Smooth muscle cell (in vitro differentiated cells): Measurements from ENCODE around the gene PNPLA8. TPM values are rescaled to one million over a fixed set of nuclear protein-coding genes. Genes with fewer than 3 reads are reported as not detected.
A peak's percentile ranks its signal among the peaks of the same experiment; 100 is the strongest.

Source experiments
- DNase-seq: peaks from one replicate; lab custom pipeline; 2025; ENCODE audit not compliant: unreplicated experiment; lab: John Stamatoyannopoulos, UW
- H2AFZ ChIP-seq: fragments of 200-600 bp; sonication (generic); 2 replicates; pipeline ENCODE4 v1.6.0; 2016; ENCODE audit warnings: antibody characterized with exemption, low read depth, mild to moderate bottlenecking
- H3F3A ChIP-seq: fragments of 200-600 bp; sonication (generic); 2 replicates; pipeline ENCODE4 v1.6.0; 2017; ENCODE audit warnings: antibody characterized with exemption, low read depth
- H3K27ac ChIP-seq: fragments of 200-600 bp; sonication (generic); 2 replicates; pipeline ENCODE4 v1.5.1; 2016; ENCODE audit warnings: low read depth, mild to moderate bottlenecking
- H3K27me3 ChIP-seq: fragments of 200-600 bp; sonication (generic); 2 replicates; pipeline ENCODE4 v1.6.1; 2016; ENCODE audit warnings: low read depth, mild to moderate bottlenecking
- H3K36me3 ChIP-seq: fragments of 200-600 bp; sonication (generic); 2 replicates; pipeline ENCODE4 v1.5.1; 2016; ENCODE audit warnings: low read depth
- H3K4me1 ChIP-seq: fragments of 200-600 bp; sonication (generic); 2 replicates; pipeline ENCODE4 v1.5.1; 2016; ENCODE audit warnings: low read depth
- H3K4me2 ChIP-seq: fragments of 200-600 bp; sonication (generic); 2 replicates; pipeline ENCODE4 v1.6.0; 2016; ENCODE audit warnings: mild to moderate bottlenecking
- H3K4me3 ChIP-seq: fragments of 200-600 bp; sonication (generic); 2 replicates; pipeline ENCODE4 v1.5.1; 2016; ENCODE audit warnings: mild to moderate bottlenecking
- H3K79me2 ChIP-seq: fragments of 200-600 bp; sonication (generic); 2 replicates; pipeline ENCODE4 v1.6.0; 2016; ENCODE audit warnings: low read depth, mild to moderate bottlenecking
- H3K9ac ChIP-seq: fragments of 200-600 bp; sonication (generic); 2 replicates; pipeline ENCODE4 v1.6.0; 2016; ENCODE audit warnings: low read depth
- H3K9me3 ChIP-seq: fragments of 200-600 bp; sonication (generic); replicated peaks from 2 replicates; pipeline ENCODE4 v1.5.1; 2016; ENCODE audit warnings: low read depth
- H4K20me1 ChIP-seq: fragments of 200-600 bp; sonication (generic); 2 replicates; pipeline ENCODE4 v1.6.0; 2016; ENCODE audit warnings: low read depth
- WGBS: methylation state at CpG from one replicate; pipeline ENCODE4 v1.1.7; 2016; ENCODE audit warnings: low lambda C conversion rate; 5-methylcytosine and 5-hydroxymethylcytosine counted together
- polyA plus RNA-seq: library from polyadenylated mRNA; unstranded; fragments of >200 nt; fragmentation: Nextera tagmentation; extraction: Ambion mirVana; gene quantifications from 2 replicates; pipeline ENCODE4 v1.2.1, GENCODE V29; 2016
- total RNA-seq: library from RNA; depleted of rRNA; stranded (reverse); fragments of >200 nt; gene quantifications from 2 replicates; pipeline ENCODE4 v1.2.3, GENCODE V29; 2014
- TF ChIP-seq, protein P1 (sequence below): fragments of 200-600 bp; sonication (generic); IDR thresholded peaks from 2 replicates; pipeline ENCODE4 v1.5.1; 2017; ENCODE audit warnings: borderline replicate concordance, mild to moderate bottlenecking, antibody characterized with exemption; ENCODE audit not compliant: insufficient read depth, poor library complexity, severe bottlenecking

PNPLA8 gene
- total and polyA plus RNA-seq, 2 experiments from 2014 or later: 18.6 to 52.5 TPM

DNA sequence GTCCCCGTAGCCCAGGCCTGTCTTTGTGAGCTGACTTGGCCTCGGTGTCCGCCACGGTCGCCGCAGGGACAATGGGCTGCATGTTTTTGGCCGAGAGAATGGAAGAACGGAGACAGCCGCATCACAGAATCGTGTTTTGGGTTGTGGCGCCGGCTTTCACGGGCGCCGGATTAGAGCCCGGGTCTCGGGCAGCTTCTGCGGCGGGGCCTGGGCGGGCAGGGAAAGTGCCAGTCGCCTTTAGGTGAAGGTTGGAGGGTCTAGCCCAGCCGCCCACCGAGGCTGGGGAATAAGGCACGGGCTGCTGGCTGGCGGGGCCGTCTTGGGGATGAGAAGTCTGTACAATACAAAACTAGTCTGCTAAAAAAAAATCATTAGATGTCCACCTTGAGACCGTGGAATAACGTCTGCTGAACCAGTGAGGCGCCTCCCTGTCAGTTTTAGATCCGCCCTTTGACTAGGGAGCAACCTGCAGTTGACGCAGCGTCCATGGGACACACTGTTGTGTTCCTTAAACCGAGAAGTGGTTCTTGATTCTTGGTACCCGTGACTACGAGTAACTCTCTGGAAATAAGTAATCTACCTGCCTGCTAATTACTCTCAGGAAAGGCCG, 44.3 kb upstream of the PNPLA8 start:
- peaks cover 37% of the 10 kb centered on the region for H3K4me1 ChIP-seq
- peaks cover 70% of the 10 kb centered on the region for H3K79me2 ChIP-seq
- H3K9me3 ChIP-seq: no peaks in the 10 kb centered on the region
- H4K20me1 ChIP-seq: peaks cover 24% of the 10 kb centered on the region
- H3K36me3 ChIP-seq: peaks cover 11% of the 10 kb centered on the region
- H3F3A ChIP-seq: no peaks in the 10 kb centered on the region
- H3K9ac ChIP-seq: peak overlapping the region; percentile 95
- TF ChIP-seq, protein P1, sequence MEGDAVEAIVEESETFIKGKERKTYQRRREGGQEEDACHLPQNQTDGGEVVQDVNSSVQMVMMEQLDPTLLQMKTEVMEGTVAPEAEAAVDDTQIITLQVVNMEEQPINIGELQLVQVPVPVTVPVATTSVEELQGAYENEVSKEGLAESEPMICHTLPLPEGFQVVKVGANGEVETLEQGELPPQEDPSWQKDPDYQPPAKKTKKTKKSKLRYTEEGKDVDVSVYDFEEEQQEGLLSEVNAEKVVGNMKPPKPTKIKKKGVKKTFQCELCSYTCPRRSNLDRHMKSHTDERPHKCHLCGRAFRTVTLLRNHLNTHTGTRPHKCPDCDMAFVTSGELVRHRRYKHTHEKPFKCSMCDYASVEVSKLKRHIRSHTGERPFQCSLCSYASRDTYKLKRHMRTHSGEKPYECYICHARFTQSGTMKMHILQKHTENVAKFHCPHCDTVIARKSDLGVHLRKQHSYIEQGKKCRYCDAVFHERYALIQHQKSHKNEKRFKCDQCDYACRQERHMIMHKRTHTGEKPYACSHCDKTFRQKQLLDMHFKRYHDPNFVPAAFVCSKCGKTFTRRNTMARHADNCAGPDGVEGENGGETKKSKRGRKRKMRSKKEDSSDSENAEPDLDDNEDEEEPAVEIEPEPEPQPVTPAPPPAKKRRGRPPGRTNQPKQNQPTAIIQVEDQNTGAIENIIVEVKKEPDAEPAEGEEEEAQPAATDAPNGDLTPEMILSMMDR: no peak
- peak overlapping the region; percentile 44 for H2AFZ ChIP-seq
- H3K4me2 ChIP-seq: peak overlapping the region; percentile 97
- H3K27ac ChIP-seq: peak overlapping the region; percentile 94
- under 1% methylated on average over 34 of the region's 36 CpGs for WGBS
- DNase-seq: no peak
- no peaks in the 10 kb centered on the region for H3K27me3 ChIP-seq
- peak overlapping the region; percentile 68 for H3K4me3 ChIP-seq

DNA sequence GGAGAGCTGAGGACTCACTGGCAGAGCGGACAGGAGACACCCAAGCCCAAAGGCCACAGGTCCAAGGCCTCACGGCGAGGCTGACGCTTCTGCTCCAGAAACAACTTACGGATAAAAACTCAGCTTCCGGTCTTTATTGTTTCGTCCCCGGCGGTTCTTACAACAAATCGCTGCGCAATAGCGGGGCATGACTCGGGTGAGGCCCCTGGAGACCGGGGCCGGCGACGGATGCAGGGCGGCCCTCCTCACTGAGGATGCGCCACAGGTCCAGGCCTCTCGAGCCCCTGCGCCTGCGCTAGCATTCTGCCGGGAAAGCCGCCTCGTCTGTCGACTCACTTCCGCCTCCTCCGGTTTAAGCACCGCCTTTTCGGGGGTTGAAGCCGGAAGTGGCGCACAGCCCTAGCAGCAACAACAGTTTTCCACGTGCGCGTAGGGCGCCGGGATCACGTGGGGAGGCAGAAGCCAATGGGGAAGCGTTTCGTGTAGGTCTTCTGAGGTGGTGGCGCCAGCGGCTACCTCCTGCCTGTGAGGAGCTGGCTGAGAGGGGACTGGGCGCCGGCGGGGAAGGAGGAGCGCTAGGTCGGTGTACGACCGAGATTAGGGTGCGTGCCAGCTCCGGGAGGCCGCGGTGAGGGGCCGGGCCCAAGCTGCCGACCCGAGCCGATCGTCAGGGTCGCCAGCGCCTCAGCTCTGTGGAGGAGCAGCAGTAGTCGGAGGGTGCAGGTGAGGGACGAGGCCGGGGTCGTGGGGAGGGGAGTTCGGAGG, 43.6 kb upstream of the PNPLA8 start, which contains the start of the genes DNAJB9 and THAP5:
TSS of gene DNAJB9 (plus strand) at position 494 of the 765 bp plus-strand sequence. CDS start 1,853 bp downstream, outside the sequence.
TSS of gene THAP5 (minus strand) at position 326 of the 765 bp plus-strand sequence. CDS start at position 189, 137 bp downstream.
- Histone ChIP-seq H3K4me3 (peak within 1 kb of the TSS; percentile 68), H3K27ac (peak within 1 kb of the TSS; percentile 94), H4K20me1 (peaks cover 24% of the 10 kb centered on the region), H3F3A (no peaks in the 10 kb centered on the region), H2AFZ (peak within 1 kb of the TSS; percentile 89), H3K27me3 (no peaks in the 10 kb centered on the region), H3K79me2 (peaks cover 71% of the 10 kb centered on the region), H3K9me3 (no peaks in the 10 kb centered on the region), H3K4me2 (peak within 1 kb of the TSS; percentile 97), H3K36me3 (peaks cover 16% of the 10 kb centered on the region), H3K4me1 (peaks cover 37% of the 10 kb centered on the region), H3K9ac (peak within 1 kb of the TSS; percentile 95)
- 2% methylated on average over 58 of the region's 65 CpGs for WGBS
- peak; percentile 94 for DNase-seq
- TF ChIP-seq, protein P1: no peak

DNA sequence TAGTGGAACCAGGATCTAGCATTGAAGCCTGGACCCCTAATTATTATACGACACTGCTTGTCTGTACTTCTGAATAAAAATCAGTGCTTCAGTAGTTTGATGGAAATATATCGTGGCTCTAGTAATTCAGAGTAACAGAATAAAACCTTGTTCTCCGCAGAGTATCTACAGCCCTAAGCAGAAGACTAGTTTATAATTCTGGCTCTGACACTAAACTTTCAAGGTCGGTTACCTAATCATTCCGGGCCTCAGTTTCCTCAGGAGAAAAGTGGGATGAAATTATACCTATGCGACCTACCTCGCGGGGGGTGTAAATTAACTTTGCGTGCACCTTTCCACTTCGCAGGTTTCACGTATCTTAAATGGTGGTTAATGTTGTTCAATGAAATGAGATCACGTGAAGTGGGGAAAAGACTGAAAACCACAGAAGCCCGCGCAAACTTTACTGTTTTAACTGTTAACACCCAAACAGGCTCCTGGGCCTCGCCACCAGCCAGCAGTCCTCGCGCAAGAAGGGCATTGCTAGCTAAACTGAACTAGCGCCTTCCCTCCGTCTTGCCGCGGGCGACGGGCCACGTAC, 43.0 kb upstream of the PNPLA8 start:
- peaks cover 37% of the 10 kb centered on the region for H3K4me1 ChIP-seq
- TF ChIP-seq, protein P1: no peak
- DNase-seq: no peak
- peak overlapping the region; percentile 68 for H3K4me3 ChIP-seq
- 11% methylated on average over 24 of the region's 24 CpGs for WGBS
- H3K27ac ChIP-seq: peak overlapping the region; percentile 93
- H3K9me3 ChIP-seq: no peaks in the 10 kb centered on the region
- H3K9ac ChIP-seq: peak overlapping the region; percentile 94
- H3K27me3 ChIP-seq: no peaks in the 10 kb centered on the region
- no peaks in the 10 kb centered on the region for H3F3A ChIP-seq
- H4K20me1 ChIP-seq: peaks cover 22% of the 10 kb centered on the region
- peaks cover 20% of the 10 kb centered on the region for H3K36me3 ChIP-seq
- H2AFZ ChIP-seq: peak overlapping the region; percentile 89
- H3K4me2 ChIP-seq: peak overlapping the region; percentile 97
- H3K79me2 ChIP-seq: peaks cover 78% of the 10 kb centered on the region
